SK-N-SH (cell line): ENCODE measurements around the gene UBALD1. TPM values are rescaled to one million over a fixed set of nuclear protein-coding genes. Genes with fewer than 3 reads are reported as not detected.

Experiments
- CTCF ChIA-PET: fragments of 300-600, 350-600 bp; formaldehyde crosslinking; extraction: SDS; loops from one replicate; lab custom pipeline; 2021; lab: Yijun Ruan, JAX
- POLR2A ChIA-PET: fragments of 350-600 bp; sonication (Branson Sonifier 250); formaldehyde crosslinking; extraction: SDS; loops from one replicate; lab custom pipeline; 2020; ENCODE audit warnings: antibody characterized with exemption, inconsistent platforms; lab: Yijun Ruan, JAX
- DNase-seq: peaks from one replicate; pipeline ENCODE4 v3.0.0; 2012
- H2AFZ ChIP-seq: fragments of 200-600 bp; sonication (generic); 2 replicates; pipeline ENCODE4 v1.8.1; 2016; ENCODE audit warnings: antibody characterized with exemption, mild to moderate bottlenecking, low read depth
- H3F3A ChIP-seq: fragments of 200-600 bp; sonication (generic); replicated peaks from 2 replicates; pipeline ENCODE3; 2016; ENCODE audit warnings: antibody characterized with exemption, mild to moderate bottlenecking; ENCODE audit not compliant: insufficient read depth
- H3K27ac ChIP-seq, 2 experiments: fragments of 200-500 bp in 1 of 2; fragments of 200-600 bp in 1 of 2; sonication (Bioruptor generic) in 1 of 2; sonication (generic), shearing (Covaris generic) in 1 of 2; 2 replicates each; pipeline versions ENCODE4 v1.5.1 to v1.6.1; 2014 to 2016; ENCODE audit warnings: low read depth in 2 of 2, inconsistent platforms in 1 of 2, low read length in 1 of 2, mild to moderate bottlenecking in 1 of 2, mixed read lengths in 1 of 2
- H3K27me3 ChIP-seq: fragments of 200-600 bp; sonication (generic), shearing (Covaris generic); 2 replicates; pipeline ENCODE4 v1.6.1; 2016; ENCODE audit warnings: mixed run types; ENCODE audit not compliant: insufficient read depth
- H3K36me3 ChIP-seq, 2 experiments: fragments of 200-500 bp in 1 of 2; fragments of 200-600 bp in 1 of 2; sonication (Bioruptor generic) in 1 of 2; sonication (generic) in 1 of 2; replicated peaks in 1 of 2; 2 replicates each; pipeline versions ENCODE3 to v1.5.1; 2014 to 2016; ENCODE audit warnings: low read length in 1 of 2, mild to moderate bottlenecking in 1 of 2; ENCODE audit not compliant: insufficient read depth in 2 of 2, control insufficient read depth in 1 of 2
- H3K4me1 ChIP-seq, 2 experiments: fragments of 200-500 bp in 1 of 2; fragments of 200-600 bp in 1 of 2; sonication (Bioruptor generic) in 1 of 2; sonication (generic), shearing (Covaris generic) in 1 of 2; 2 replicates each; pipeline versions ENCODE4 v1.5.1 to v1.6.1; 2014 to 2016; ENCODE audit warnings: low read depth in 1 of 2, low read length in 1 of 2, mixed run types in 1 of 2; ENCODE audit not compliant: insufficient read depth in 2 of 2, control insufficient read depth in 1 of 2
- H3K4me2 ChIP-seq: fragments of 200-600 bp; sonication (generic), shearing (Covaris generic); 2 replicates; pipeline ENCODE4 v1.6.1; 2017; ENCODE audit warnings: mixed run types
- H3K4me3 ChIP-seq, 2 experiments: fragments of 200-500 bp in 1 of 2; fragments of 200-600 bp in 1 of 2; sonication (Bioruptor generic) in 1 of 2; sonication (generic), shearing (Covaris generic) in 1 of 2; 2 replicates each; pipeline versions ENCODE4 v1.5.1 to v1.8.1; 2014 to 2016; ENCODE audit warnings: low read depth in 2 of 2, inconsistent platforms in 1 of 2, low read length in 1 of 2, mild to moderate bottlenecking in 1 of 2, mixed read lengths in 1 of 2, moderate library complexity in 1 of 2
- H3K79me2 ChIP-seq: fragments of 200-600 bp; sonication (generic); 2 replicates; pipeline ENCODE4 v1.8.1; 2017; ENCODE audit warnings: mild to moderate bottlenecking; ENCODE audit not compliant: insufficient read depth
- H3K9ac ChIP-seq: fragments of 200-600 bp; sonication (generic); 2 replicates; pipeline ENCODE4 v1.6.1; 2017; ENCODE audit warnings: mixed run types
- H3K9me2 ChIP-seq: fragments of 200-600 bp; sonication (generic); 2 replicates; pipeline ENCODE4 v1.6.1; 2017; ENCODE audit warnings: mixed run types
- H3K9me3 ChIP-seq: fragments of 200-600 bp; sonication (generic); 2 replicates; pipeline ENCODE4 v1.6.1; 2017; ENCODE audit warnings: mixed run types, mild to moderate bottlenecking, moderate library complexity
- H4K20me1 ChIP-seq: fragments of 200-600 bp; sonication (generic); 2 replicates; pipeline ENCODE4 v1.6.1; 2017; ENCODE audit warnings: mild to moderate bottlenecking, mixed run types; ENCODE audit not compliant: insufficient read depth
- ELF1 ChIP-seq: IDR thresholded peaks from 2 replicates; pipeline ENCODE4 v1.4.0; 2012
- EP300 ChIP-seq, 2 experiments: IDR thresholded peaks; 2 replicates each; pipeline versions ENCODE4 v1.4.0 to v1.6.1; 2012; ENCODE audit warnings: borderline replicate concordance in 1 of 2, low read depth in 1 of 2, low read length in 1 of 2
- FOSL2 ChIP-seq: IDR thresholded peaks from 2 replicates; pipeline ENCODE4 v1.4.0; 2012; ENCODE audit warnings: low read depth, mild to moderate bottlenecking, moderate library complexity, borderline replicate concordance
- FOXJ3 ChIP-seq: sonication (generic); formaldehyde crosslinking; IDR thresholded peaks from 2 replicates; pipeline ENCODE4 v1.5.1; 2020; ENCODE audit warnings: mild to moderate bottlenecking, missing genetic modification reagents
- GABPA ChIP-seq: IDR thresholded peaks from 2 replicates; pipeline ENCODE4 v1.4.0; 2012; ENCODE audit warnings: low read depth, mild to moderate bottlenecking
- GATA2 ChIP-seq: sonication (generic); formaldehyde crosslinking; IDR thresholded peaks from 2 replicates; pipeline ENCODE4 v1.5.0; 2020; ENCODE audit warnings: mild to moderate bottlenecking, missing genetic modification reagents
- JUND ChIP-seq: IDR thresholded peaks from 2 replicates; pipeline ENCODE4 v1.4.0; 2012
- MEF2A ChIP-seq: IDR thresholded peaks from 2 replicates; pipeline ENCODE4 v1.4.0; 2012; ENCODE audit warnings: low read depth, borderline replicate concordance
- MXI1 ChIP-seq: IDR thresholded peaks from 2 replicates; pipeline ENCODE4 v1.6.1; 2012; ENCODE audit warnings: mild to moderate bottlenecking, low read depth, low read length, improper control_type of control experiment
- NFIC ChIP-seq: IDR thresholded peaks from 2 replicates; pipeline ENCODE4 v1.4.0; 2012; ENCODE audit warnings: borderline replicate concordance
- RCOR1 ChIP-seq: fragments of 150-350 bp; IDR thresholded peaks from 2 replicates; pipeline ENCODE4 v1.6.1; 2017; ENCODE audit warnings: antibody characterized with exemption, low read length
- SIN3A ChIP-seq: IDR thresholded peaks from 2 replicates; pipeline ENCODE4 v1.6.1; 2012; ENCODE audit warnings: low read depth, mild to moderate bottlenecking, low read length, moderate library complexity, borderline replicate concordance
- TCF12 ChIP-seq: IDR thresholded peaks from 2 replicates; pipeline ENCODE4 v1.4.0; 2012
- WGBS: methylation state at CpG from one replicate; pipeline ENCODE4 v1.1.6; 2017; ENCODE audit warnings: low lambda C conversion rate; 5-methylcytosine and 5-hydroxymethylcytosine counted together
- polyA plus RNA-seq, 3 experiments: library from polyadenylated mRNA; depleted of rRNA; stranded (reverse); fragments of >200 nt; gene quantifications; 2 replicates each; pipeline ENCODE4 v1.2.3, GENCODE V29; 2012
- TF ChIP-seq, protein P1 (sequence below): fragments of 200-600 bp; sonication (generic); IDR thresholded peaks from 2 replicates; pipeline ENCODE4 v1.6.1; 2017; ENCODE audit warnings: antibody characterized with exemption, mild to moderate bottlenecking, moderate library complexity
- TF ChIP-seq, protein P2 (sequence below): IDR thresholded peaks from 2 replicates; pipeline ENCODE4 v1.4.0; 2012; ENCODE audit warnings: low read depth, borderline replicate concordance
- TF ChIP-seq, protein P3 (sequence below): IDR thresholded peaks from 2 replicates; pipeline ENCODE4 v1.4.0; 2012; ENCODE audit warnings: low read depth
- TF ChIP-seq, protein P4 (sequence below): IDR thresholded peaks from 2 replicates; pipeline ENCODE4 v1.6.1; 2012; ENCODE audit warnings: mild to moderate bottlenecking, low read depth, low read length, moderate library complexity
- TF ChIP-seq, protein P5 (sequence below): fragments of 150-350 bp; IDR thresholded peaks from 2 replicates; pipeline ENCODE4 v1.6.1; 2016; ENCODE audit warnings: mild to moderate bottlenecking, low read depth, low read length

UBALD1 gene
- polyA plus RNA-seq, 1 of the 3 experiments (the other 2 are of a cell fraction) = 16.7 TPM

DNA sequence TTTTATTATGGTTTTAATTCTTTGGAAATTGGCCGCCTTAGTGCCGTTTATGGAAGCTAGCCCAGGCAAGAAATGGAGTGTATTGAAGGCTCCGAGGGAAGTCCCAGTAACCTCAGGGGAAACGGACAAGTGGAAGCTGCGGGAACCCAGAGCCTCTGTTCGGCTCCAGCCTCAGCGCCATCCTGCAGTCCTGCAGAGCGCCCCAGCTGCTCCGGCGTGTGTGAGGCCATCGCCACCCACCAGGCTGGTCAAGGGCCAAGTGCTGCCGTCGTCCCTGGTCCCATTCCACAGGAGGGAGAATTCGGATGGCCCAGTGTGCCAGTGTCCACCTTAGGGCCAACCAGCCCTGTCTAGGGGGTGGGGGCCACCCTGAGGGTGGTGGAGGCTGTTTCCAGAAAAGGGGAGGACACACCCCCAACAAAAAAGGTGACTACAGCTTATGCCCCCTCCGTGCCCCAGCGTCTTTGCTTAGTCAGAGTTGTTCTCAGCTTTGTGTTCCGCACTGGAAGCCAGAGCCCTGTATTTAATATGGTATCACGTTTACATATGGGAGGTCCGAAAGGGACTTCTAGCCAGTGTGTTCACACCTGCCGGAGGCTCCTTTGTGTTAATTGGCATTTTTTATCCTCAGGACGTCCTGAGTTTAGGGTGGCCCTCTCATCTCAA lies 22.9 kb upstream of the UBALD1 start:
- DNase-seq = no peak
- no peak overlapping the region for H2AFZ ChIP-seq
- H3K27ac ChIP-seq = no peak overlapping the region
- CTCF ChIA-PET = interaction anchor here (0.6 to 2.1 kb wide), 5 partner anchors 10 to 45 kb away, joined by 3 to 12 read pairs (median 4); partner anchors contain the start of gene MGRN1
- H3K9ac ChIP-seq = no peak overlapping the region
- H3K79me2 ChIP-seq = peaks cover 98% of the 10 kb centered on the region
- H3K4me3 ChIP-seq = no peak overlapping the region
- no peaks in the 10 kb centered on the region for H3K9me2 ChIP-seq
- WGBS = 96% methylated on average over 15 of the region's 21 CpGs
- H3K27me3 ChIP-seq = no peaks in the 10 kb centered on the region
- H3K9me3 ChIP-seq = no peaks in the 10 kb centered on the region
- TF ChIP-seq MXI1 (no peak), GABPA (no peak), FOSL2 (no peak), ELF1 (no peak), EP300 (IDR thresholded peaks at IDR 0.05; ENCODE audit: borderline replicate concordance in 1 of 2, low read depth in 1 of 2, low read length in 1 of 2) (no peak), GATA2 (CRISPR knock-in tag) (no peak), RCOR1 (no peak), TCF12 (no peak), NFIC (no peak), MEF2A (no peak), JUND (no peak), FOXJ3 (CRISPR knock-in tag) (no peak), SIN3A (no peak)
- TF ChIP-seq, protein P1, sequence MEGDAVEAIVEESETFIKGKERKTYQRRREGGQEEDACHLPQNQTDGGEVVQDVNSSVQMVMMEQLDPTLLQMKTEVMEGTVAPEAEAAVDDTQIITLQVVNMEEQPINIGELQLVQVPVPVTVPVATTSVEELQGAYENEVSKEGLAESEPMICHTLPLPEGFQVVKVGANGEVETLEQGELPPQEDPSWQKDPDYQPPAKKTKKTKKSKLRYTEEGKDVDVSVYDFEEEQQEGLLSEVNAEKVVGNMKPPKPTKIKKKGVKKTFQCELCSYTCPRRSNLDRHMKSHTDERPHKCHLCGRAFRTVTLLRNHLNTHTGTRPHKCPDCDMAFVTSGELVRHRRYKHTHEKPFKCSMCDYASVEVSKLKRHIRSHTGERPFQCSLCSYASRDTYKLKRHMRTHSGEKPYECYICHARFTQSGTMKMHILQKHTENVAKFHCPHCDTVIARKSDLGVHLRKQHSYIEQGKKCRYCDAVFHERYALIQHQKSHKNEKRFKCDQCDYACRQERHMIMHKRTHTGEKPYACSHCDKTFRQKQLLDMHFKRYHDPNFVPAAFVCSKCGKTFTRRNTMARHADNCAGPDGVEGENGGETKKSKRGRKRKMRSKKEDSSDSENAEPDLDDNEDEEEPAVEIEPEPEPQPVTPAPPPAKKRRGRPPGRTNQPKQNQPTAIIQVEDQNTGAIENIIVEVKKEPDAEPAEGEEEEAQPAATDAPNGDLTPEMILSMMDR = no peak
- TF ChIP-seq, protein P2, sequence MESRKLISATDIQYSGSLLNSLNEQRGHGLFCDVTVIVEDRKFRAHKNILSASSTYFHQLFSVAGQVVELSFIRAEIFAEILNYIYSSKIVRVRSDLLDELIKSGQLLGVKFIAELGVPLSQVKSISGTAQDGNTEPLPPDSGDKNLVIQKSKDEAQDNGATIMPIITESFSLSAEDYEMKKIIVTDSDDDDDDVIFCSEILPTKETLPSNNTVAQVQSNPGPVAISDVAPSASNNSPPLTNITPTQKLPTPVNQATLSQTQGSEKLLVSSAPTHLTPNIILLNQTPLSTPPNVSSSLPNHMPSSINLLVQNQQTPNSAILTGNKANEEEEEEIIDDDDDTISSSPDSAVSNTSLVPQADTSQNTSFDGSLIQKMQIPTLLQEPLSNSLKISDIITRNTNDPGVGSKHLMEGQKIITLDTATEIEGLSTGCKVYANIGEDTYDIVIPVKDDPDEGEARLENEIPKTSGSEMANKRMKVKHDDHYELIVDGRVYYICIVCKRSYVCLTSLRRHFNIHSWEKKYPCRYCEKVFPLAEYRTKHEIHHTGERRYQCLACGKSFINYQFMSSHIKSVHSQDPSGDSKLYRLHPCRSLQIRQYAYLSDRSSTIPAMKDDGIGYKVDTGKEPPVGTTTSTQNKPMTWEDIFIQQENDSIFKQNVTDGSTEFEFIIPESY = no peak
- TF ChIP-seq, protein P3, sequence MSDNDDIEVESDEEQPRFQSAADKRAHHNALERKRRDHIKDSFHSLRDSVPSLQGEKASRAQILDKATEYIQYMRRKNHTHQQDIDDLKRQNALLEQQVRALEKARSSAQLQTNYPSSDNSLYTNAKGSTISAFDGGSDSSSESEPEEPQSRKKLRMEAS = no peak
- TF ChIP-seq, protein P4, sequence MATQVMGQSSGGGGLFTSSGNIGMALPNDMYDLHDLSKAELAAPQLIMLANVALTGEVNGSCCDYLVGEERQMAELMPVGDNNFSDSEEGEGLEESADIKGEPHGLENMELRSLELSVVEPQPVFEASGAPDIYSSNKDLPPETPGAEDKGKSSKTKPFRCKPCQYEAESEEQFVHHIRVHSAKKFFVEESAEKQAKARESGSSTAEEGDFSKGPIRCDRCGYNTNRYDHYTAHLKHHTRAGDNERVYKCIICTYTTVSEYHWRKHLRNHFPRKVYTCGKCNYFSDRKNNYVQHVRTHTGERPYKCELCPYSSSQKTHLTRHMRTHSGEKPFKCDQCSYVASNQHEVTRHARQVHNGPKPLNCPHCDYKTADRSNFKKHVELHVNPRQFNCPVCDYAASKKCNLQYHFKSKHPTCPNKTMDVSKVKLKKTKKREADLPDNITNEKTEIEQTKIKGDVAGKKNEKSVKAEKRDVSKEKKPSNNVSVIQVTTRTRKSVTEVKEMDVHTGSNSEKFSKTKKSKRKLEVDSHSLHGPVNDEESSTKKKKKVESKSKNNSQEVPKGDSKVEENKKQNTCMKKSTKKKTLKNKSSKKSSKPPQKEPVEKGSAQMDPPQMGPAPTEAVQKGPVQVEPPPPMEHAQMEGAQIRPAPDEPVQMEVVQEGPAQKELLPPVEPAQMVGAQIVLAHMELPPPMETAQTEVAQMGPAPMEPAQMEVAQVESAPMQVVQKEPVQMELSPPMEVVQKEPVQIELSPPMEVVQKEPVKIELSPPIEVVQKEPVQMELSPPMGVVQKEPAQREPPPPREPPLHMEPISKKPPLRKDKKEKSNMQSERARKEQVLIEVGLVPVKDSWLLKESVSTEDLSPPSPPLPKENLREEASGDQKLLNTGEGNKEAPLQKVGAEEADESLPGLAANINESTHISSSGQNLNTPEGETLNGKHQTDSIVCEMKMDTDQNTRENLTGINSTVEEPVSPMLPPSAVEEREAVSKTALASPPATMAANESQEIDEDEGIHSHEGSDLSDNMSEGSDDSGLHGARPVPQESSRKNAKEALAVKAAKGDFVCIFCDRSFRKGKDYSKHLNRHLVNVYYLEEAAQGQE = no peak
- TF ChIP-seq, protein P5, sequence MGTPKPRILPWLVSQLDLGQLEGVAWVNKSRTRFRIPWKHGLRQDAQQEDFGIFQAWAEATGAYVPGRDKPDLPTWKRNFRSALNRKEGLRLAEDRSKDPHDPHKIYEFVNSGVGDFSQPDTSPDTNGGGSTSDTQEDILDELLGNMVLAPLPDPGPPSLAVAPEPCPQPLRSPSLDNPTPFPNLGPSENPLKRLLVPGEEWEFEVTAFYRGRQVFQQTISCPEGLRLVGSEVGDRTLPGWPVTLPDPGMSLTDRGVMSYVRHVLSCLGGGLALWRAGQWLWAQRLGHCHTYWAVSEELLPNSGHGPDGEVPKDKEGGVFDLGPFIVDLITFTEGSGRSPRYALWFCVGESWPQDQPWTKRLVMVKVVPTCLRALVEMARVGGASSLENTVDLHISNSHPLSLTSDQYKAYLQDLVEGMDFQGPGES = no peak
- no peaks in the 10 kb centered on the region for H3F3A ChIP-seq
- H3K4me2 ChIP-seq = no peak overlapping the region
- peaks cover 93% of the 10 kb centered on the region for H4K20me1 ChIP-seq
- H3K36me3 ChIP-seq = peaks cover 0 to 4% of the 10 kb centered on the region in 2 experiments
- POLR2A ChIA-PET = no interaction called here
- no peaks in the 10 kb centered on the region for H3K4me1 ChIP-seq
